Endothelial cell of umbilical vein (primary cell): ENCODE results near the gene MAX. TPM values are rescaled to one million over a fixed set of nuclear protein-coding genes. Genes with fewer than 3 reads are reported as not detected.
A peak's percentile ranks its signal among the peaks of the same experiment; 100 is the strongest.

Source experiments
- BruUV-seq: library from RNA; stranded (reverse); fragments of 400-500 nt; replicated peaks from 2 replicates; lab custom pipeline; 2021; lab: Mats Ljungman, UMichigan
- CTCF ChIA-PET: fragments of 300-600, 350-600 bp; sonication (Branson Sonifier 250); formaldehyde crosslinking; loops from one replicate; lab custom pipeline; 2021; ENCODE audit warnings: antibody characterized with exemption, inconsistent platforms; lab: Charles Lee
- POLR2A ChIA-PET: fragments of 300-600, 350-600 bp; sonication (Branson Sonifier 250); formaldehyde crosslinking; loops from one replicate; lab custom pipeline; 2021; ENCODE audit warnings: antibody characterized with exemption, inconsistent platforms; lab: Charles Lee
- DNase-seq: peaks from one replicate; pipeline ENCODE4 v3.0.0-alpha.2; 2011; ENCODE audit warnings: low read depth, low spot score
- FAIRE-seq: peaks from 2 replicates; lab custom pipeline; 2011; peaks lifted over from hg19 to GRCh38; lab: Jason Lieb, UNC
- H2AFZ ChIP-seq: 2 replicates; pipeline ENCODE4 v1.6.0; 2012; ENCODE audit warnings: low read depth, low read length, control low read depth, inconsistent platforms
- H3K27ac ChIP-seq: 2 replicates; pipeline ENCODE4 v1.5.1; 2011; ENCODE audit warnings: low read depth, mild to moderate bottlenecking, control low read depth, low read length, moderate library complexity; ENCODE audit not compliant: insufficient read depth
- H3K27me3 ChIP-seq, 2 experiments: 2 replicates each; pipeline versions ENCODE4 v1.6.0 to v1.6.1; 2011; ENCODE audit warnings: low read length in 2 of 2, mixed read lengths in 1 of 2; ENCODE audit not compliant: control insufficient read depth in 2 of 2, insufficient read depth in 2 of 2
- H3K36me3 ChIP-seq, 2 experiments: 2 replicates in 1 of 2; 3 replicates in 1 of 2; pipeline ENCODE4 v1.5.1; 2011; ENCODE audit warnings: low read length in 2 of 2, mild to moderate bottlenecking in 1 of 2, moderate library complexity in 1 of 2; ENCODE audit not compliant: control insufficient read depth in 2 of 2, insufficient read depth in 2 of 2; ENCODE audit errors: extremely low read depth in 1 of 2
- H3K4me1 ChIP-seq: 3 replicates; pipeline ENCODE4 v1.5.1; 2011; ENCODE audit warnings: mild to moderate bottlenecking, low read length; ENCODE audit not compliant: control insufficient read depth, insufficient read depth; ENCODE audit errors: extremely low read depth
- H3K4me2 ChIP-seq: 2 replicates; pipeline ENCODE4 v1.6.1; 2011; ENCODE audit warnings: low read length, control low read depth, mixed read lengths; ENCODE audit not compliant: insufficient read depth
- H3K4me3 ChIP-seq, 3 experiments: fragments of 200-600 bp in 1 of 3; sonication (generic), shearing (Covaris generic) in 1 of 3; replicated peaks in 1 of 3; 2 replicates each; pipeline ENCODE4 v1.5.1; 2011 to 2016; ENCODE audit warnings: control low read depth in 3 of 3, low read length in 3 of 3, mild to moderate bottlenecking in 2 of 3, inconsistent platforms in 1 of 3, low read depth in 1 of 3, moderate library complexity in 1 of 3; ENCODE audit not compliant: insufficient read depth in 1 of 3
- H3K79me2 ChIP-seq: 2 replicates; pipeline ENCODE4 v1.6.0; 2012; ENCODE audit warnings: low read length, inconsistent platforms; ENCODE audit not compliant: control insufficient read depth, insufficient read depth
- H3K9ac ChIP-seq: replicated peaks from 2 replicates; pipeline ENCODE3; 2011; ENCODE audit warnings: low read length, control low read depth; ENCODE audit not compliant: insufficient read depth; ENCODE audit errors: extremely low read depth
- H3K9me1 ChIP-seq: replicated peaks from 3 replicates; pipeline ENCODE4 v1.6.0; 2011; ENCODE audit warnings: mild to moderate bottlenecking, low read length; ENCODE audit not compliant: control insufficient read depth, insufficient read depth; ENCODE audit errors: extremely low read depth
- H3K9me3 ChIP-seq: replicated peaks from 2 replicates; pipeline ENCODE4 v1.5.1; 2012; ENCODE audit warnings: low read length, inconsistent platforms; ENCODE audit not compliant: control insufficient read depth, insufficient read depth
- H4K20me1 ChIP-seq: replicated peaks from 2 replicates; pipeline ENCODE3; 2011; ENCODE audit warnings: mild to moderate bottlenecking, low read length; ENCODE audit not compliant: control insufficient read depth, insufficient read depth; ENCODE audit errors: extremely low read depth
- EZH2 ChIP-seq: IDR thresholded peaks from 2 replicates; pipeline ENCODE4 v1.6.1; 2012; ENCODE audit warnings: borderline replicate concordance, low read depth, mild to moderate bottlenecking, moderate library complexity, low read length, inconsistent platforms; ENCODE audit not compliant: severe bottlenecking
- FOS ChIP-seq: IDR thresholded peaks from 2 replicates; pipeline ENCODE4 v1.6.1; 2011; ENCODE audit warnings: mild to moderate bottlenecking, low read length, moderate library complexity, borderline replicate concordance; ENCODE audit not compliant: insufficient read depth
- GATA2 ChIP-seq: IDR thresholded peaks from 2 replicates; pipeline ENCODE4 v1.7.0; 2011; ENCODE audit warnings: low read depth, mild to moderate bottlenecking, moderate library complexity, mixed read lengths, low read length; ENCODE audit not compliant: insufficient read length, insufficient read depth
- JUN ChIP-seq: IDR thresholded peaks from 2 replicates; pipeline ENCODE4 v1.6.1; 2011; ENCODE audit warnings: borderline replicate concordance, low read depth; ENCODE audit not compliant: insufficient read length, insufficient read depth
- MYC ChIP-seq: IDR thresholded peaks from one replicate; pipeline ENCODE4 v1.6.1; 2011; ENCODE audit warnings: mild to moderate bottlenecking, low read depth, low read length
- POLR2A ChIP-seq: IDR thresholded peaks from 2 replicates; pipeline ENCODE4 v1.6.1; 2012; ENCODE audit warnings: low read depth, mild to moderate bottlenecking, control low read depth, low read length
- POLR2AphosphoS5 ChIP-seq: IDR thresholded peaks from 2 replicates; pipeline ENCODE4 v1.6.1; 2012; ENCODE audit warnings: low read depth, mild to moderate bottlenecking, control low read depth, low read length, moderate library complexity; ENCODE audit not compliant: insufficient read depth
- dilution Hi-C: fragments of 300-500 bp; cut with MboI; formaldehyde crosslinking; loops from one replicate; pipeline ENCODE4 v1.15.0; 2019; ENCODE audit warnings: low sequenced_read_pairs; ENCODE audit not compliant: extremely low pct_ligation_motif_present
- intact Hi-C: fragments of 100-400 bp; cut with micrococcal nuclease; formaldehyde crosslinking; loops from one replicate; pipeline ENCODE4 v1.10.0; 2022
- polyA plus RNA-seq, 4 experiments: library from polyadenylated mRNA; depleted of rRNA in 3 of 4; stranded (reverse) in 3 of 4; unstranded in 1 of 4; fragments of >200 nt; gene quantifications; 2 replicates each; pipeline versions ENCODE4 v1.2.1 to v1.2.3, GENCODE V29; 2011 to 2012; ENCODE audit warnings: missing spikeins in 1 of 4
- total RNA-seq: library from RNA; stranded (reverse); gene quantifications from 2 replicates; pipeline ENCODE4 v1.2.3, GENCODE V29; 2021
- TF ChIP-seq, protein P1 (sequence below), 2 donors: IDR thresholded peaks; 1 replicate in 1 of 2; 2 replicates in 1 of 2; pipeline ENCODE4 v1.5.1; 2011; ENCODE audit warnings: low read length in 2 of 2, mild to moderate bottlenecking in 2 of 2, moderate library complexity in 2 of 2, control low read depth in 1 of 2, inconsistent platforms in 1 of 2, low read depth in 1 of 2; ENCODE audit not compliant: insufficient read depth in 1 of 2; ENCODE audit errors: extremely low read depth in 1 of 2
- TF ChIP-seq, protein P2 (sequence below): IDR thresholded peaks from 2 replicates; pipeline ENCODE4 v1.6.1; 2011; ENCODE audit not compliant: insufficient read depth, insufficient read length

MAX gene
- total and polyA plus RNA-seq, 2 donors (not counting 3 experiments of a cell fraction or from before 2014, with no cell fraction given): 70.1 to 79.5 TPM

DNA sequence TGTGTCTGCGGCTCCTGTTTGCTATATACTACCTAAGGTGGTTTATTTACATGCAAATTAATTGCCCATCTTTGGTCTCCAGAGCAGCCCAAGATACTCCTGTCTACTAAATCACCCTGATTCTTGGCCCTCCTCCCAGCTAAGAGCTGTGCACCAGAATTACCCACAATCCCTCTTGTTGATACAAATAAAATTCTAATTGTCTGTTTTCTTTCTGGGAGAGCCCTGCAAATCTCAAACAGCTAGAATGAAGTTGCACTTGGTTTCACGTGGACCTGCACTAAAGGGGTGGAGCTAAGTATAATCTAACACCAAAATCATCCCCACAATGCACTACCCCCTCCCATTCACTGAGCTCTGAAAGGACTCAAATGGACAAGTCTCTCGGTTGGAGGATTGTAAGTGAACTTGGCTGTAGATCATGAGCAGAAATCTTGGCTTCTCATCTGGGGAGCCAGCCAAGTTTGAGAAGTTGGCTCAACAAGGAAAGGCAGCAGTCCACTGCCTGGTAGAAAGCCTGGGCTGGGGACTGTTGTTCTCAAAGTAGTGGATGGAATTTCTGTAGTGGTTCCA lies 6.6 kb downstream of the MAX start:
- peaks cover 5% of the 10 kb centered on the region for H4K20me1 ChIP-seq
- DNase-seq: peak; percentile 29
- no peak overlapping the region for H3K4me3 ChIP-seq
- H3K9me3 ChIP-seq: no peaks in the 10 kb centered on the region
- dilution Hi-C loops: no loop called here
- BruUV-seq: no TSS peak
- H3K9me1 ChIP-seq: no peaks in the 10 kb centered on the region
- no peaks in the 10 kb centered on the region for H3K27me3 ChIP-seq
- no peak overlapping the region for H3K4me2 ChIP-seq
- H3K79me2 ChIP-seq: peaks cover 61% of the 10 kb centered on the region
- ChIA-PET CTCF (no interaction called here), POLR2A (no interaction called here)
- peaks cover 25 to 26% of the 10 kb centered on the region in 2 experiments for H3K36me3 ChIP-seq
- no peak overlapping the region for H3K27ac ChIP-seq
- TF ChIP-seq MYC (no peak), GATA2 (no peak), POLR2A (no peak), EZH2 (no peak), FOS (no peak), JUN (no peak), POLR2AphosphoS5 (no peak)
- TF ChIP-seq, protein P1, sequence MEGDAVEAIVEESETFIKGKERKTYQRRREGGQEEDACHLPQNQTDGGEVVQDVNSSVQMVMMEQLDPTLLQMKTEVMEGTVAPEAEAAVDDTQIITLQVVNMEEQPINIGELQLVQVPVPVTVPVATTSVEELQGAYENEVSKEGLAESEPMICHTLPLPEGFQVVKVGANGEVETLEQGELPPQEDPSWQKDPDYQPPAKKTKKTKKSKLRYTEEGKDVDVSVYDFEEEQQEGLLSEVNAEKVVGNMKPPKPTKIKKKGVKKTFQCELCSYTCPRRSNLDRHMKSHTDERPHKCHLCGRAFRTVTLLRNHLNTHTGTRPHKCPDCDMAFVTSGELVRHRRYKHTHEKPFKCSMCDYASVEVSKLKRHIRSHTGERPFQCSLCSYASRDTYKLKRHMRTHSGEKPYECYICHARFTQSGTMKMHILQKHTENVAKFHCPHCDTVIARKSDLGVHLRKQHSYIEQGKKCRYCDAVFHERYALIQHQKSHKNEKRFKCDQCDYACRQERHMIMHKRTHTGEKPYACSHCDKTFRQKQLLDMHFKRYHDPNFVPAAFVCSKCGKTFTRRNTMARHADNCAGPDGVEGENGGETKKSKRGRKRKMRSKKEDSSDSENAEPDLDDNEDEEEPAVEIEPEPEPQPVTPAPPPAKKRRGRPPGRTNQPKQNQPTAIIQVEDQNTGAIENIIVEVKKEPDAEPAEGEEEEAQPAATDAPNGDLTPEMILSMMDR (IDR thresholded peaks at IDR 0.05; ENCODE audit: extremely low read depth in 1 of 2, insufficient read depth in 1 of 2, low read depth in 1 of 2, low read length in 2 of 2): no peak
- TF ChIP-seq, protein P2, sequence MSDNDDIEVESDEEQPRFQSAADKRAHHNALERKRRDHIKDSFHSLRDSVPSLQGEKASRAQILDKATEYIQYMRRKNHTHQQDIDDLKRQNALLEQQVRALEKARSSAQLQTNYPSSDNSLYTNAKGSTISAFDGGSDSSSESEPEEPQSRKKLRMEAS: no peak
- H3K4me1 ChIP-seq: peaks cover 21% of the 10 kb centered on the region
- H3K9ac ChIP-seq: no peak overlapping the region
- H2AFZ ChIP-seq: no peak overlapping the region
- intact Hi-C loops: no loop called here
- FAIRE-seq: no peak
